ENCODE results near the gene KLHDC3. TPM values are rescaled to one million over a fixed set of nuclear protein-coding genes. Genes with fewer than 3 reads are reported as not detected.

KLHDC3 gene
- total and polyA plus RNA-seq, 2 experiments from 2014 or later: 88.2 to 184 TPM

GRCh38 chr6:42968126-42968701, 45.8 kb upstream of the KLHDC3 start:
- H3K4me1 Mint-ChIP-seq: peaks cover 6% of the 10 kb centered on the region; the same call in 2 of the 3 replicates

More at GRCh38 chr6:42968126-42968701, 45.8 kb upstream of the KLHDC3 start:
- Histone ChIP-seq H3K79me2 (replicated peaks; ENCODE audit: insufficient read depth) (no peaks in the 10 kb centered on the region), H3K4me3 (no peak overlapping the region), H2AFZ (no peak overlapping the region), H3K36me3 (ENCODE audit: insufficient read depth) (no peaks in the 10 kb centered on the region; the same call in 1 of the 2 replicates), H3F3A (replicated peaks; ENCODE audit: low read depth) (0 out of 2 replicates have a peak, but pooled peaks cover 6% of the 10 kb centered on the region), H3K9me2 (ENCODE audit: insufficient read depth) (no peaks in the 10 kb centered on the region), H4K20me1 (replicated peaks; ENCODE audit: insufficient read depth) (no peaks in the 10 kb centered on the region), H3K27ac (ENCODE audit: low read depth) (no peak overlapping the region), H3K4me2 (no peak overlapping the region), H3K27me3 (ENCODE audit: insufficient read depth) (no peaks in the 10 kb centered on the region), H3K4me1 (ENCODE audit: insufficient read depth) (no peaks in the 10 kb centered on the region)
- no peak for ATAC-seq
- DNase-seq (ENCODE audit: low spot score): no peak
- TF ChIP-seq NANOG (IDR thresholded peaks at IDR 0.05; ENCODE audit: borderline replicate concordance) (no peak), POLR2AphosphoS5 (IDR thresholded peaks at IDR 0.05; ENCODE audit: low read depth) (no peak), ZNF331 (CRISPR knock-in tag; IDR thresholded peaks at IDR 0.05; ENCODE audit: low read depth) (no peak), STAT1 (IDR thresholded peaks at IDR 0.05; ENCODE audit: unreplicated experiment) (no peak), ETS1 (IDR thresholded peaks at IDR 0.05) (no peak), CREB1 (CRISPR knock-in tag; IDR thresholded peaks at IDR 0.05; ENCODE audit: low read depth) (no peak), ZNF114 (CRISPR knock-in tag; IDR thresholded peaks at IDR 0.05) (no peak), REST (IDR thresholded peaks at IDR 0.05; ENCODE audit: unreplicated experiment) (no peak), EZH2phosphoT487 (IDR thresholded peaks at IDR 0.05; ENCODE audit: unreplicated experiment) (no peak), ZNF462 (CRISPR knock-in tag; IDR thresholded peaks at IDR 0.05) (no peak), JUNB (IDR thresholded peaks at IDR 0.05; ENCODE audit: unreplicated experiment) (no peak), EZH2 (IDR thresholded peaks at IDR 0.05; ENCODE audit: low read depth, unreplicated experiment) (no peak), CTCF (conservative IDR thresholded peaks at IDR 0.05; ENCODE audit: low read depth in 2 of 2) (no peak)
- peaks cover 3% of the 10 kb centered on the region; the same call in 2 of the 3 replicates for H3K36me3 Mint-ChIP-seq (ENCODE audit: low read depth)
- H3K27me3 Mint-ChIP-seq (ENCODE audit: insufficient read depth, low read depth, poor library complexity): peaks cover 6% of the 10 kb centered on the region
- H3K9me3 Mint-ChIP-seq: no peaks in the 10 kb centered on the region
- H3K27ac Mint-ChIP-seq: no peak overlapping the region
- no peak overlapping the region for H3K4me3 Mint-ChIP-seq
